GM23248 (cell line): ENCODE data around the gene STAMBP.

Experiments used
- EZH2 ChIP-seq: fragments of 200-600 bp; sonication (generic); IDR thresholded peaks from 2 replicates; pipeline ENCODE4 v1.6.1; 2018; ENCODE audit warnings: antibody characterized with exemption, mild to moderate bottlenecking; ENCODE audit not compliant: insufficient read depth, poor library complexity, severe bottlenecking
- EZH2phosphoT487 ChIP-seq: fragments of 200-600 bp; sonication (generic); IDR thresholded peaks from 2 replicates; pipeline ENCODE4 v1.6.1; 2018; ENCODE audit warnings: antibody characterized with exemption, moderate library complexity, mild to moderate bottlenecking, low read depth; ENCODE audit not compliant: insufficient read depth

GRCh38 chr2:73859721-73860586 lies 31.2 kb downstream of the STAMBP start:
- TF ChIP-seq EZH2, result no peak
- TF ChIP-seq EZH2phosphoT487, result no peak
